GM21447 (cell line): Measurements from ENCODE around the gene PTPRQ.
A peak's percentile ranks its signal among the peaks of the same experiment; 100 is the strongest.

Source experiments
- ATAC-seq: cut with Tn5 transposase; IDR thresholded peaks from one replicate; pipeline ENCODE4 v1.9.1; 2021; ENCODE audit not compliant: unreplicated experiment

The PTPRQ gene

DNA sequence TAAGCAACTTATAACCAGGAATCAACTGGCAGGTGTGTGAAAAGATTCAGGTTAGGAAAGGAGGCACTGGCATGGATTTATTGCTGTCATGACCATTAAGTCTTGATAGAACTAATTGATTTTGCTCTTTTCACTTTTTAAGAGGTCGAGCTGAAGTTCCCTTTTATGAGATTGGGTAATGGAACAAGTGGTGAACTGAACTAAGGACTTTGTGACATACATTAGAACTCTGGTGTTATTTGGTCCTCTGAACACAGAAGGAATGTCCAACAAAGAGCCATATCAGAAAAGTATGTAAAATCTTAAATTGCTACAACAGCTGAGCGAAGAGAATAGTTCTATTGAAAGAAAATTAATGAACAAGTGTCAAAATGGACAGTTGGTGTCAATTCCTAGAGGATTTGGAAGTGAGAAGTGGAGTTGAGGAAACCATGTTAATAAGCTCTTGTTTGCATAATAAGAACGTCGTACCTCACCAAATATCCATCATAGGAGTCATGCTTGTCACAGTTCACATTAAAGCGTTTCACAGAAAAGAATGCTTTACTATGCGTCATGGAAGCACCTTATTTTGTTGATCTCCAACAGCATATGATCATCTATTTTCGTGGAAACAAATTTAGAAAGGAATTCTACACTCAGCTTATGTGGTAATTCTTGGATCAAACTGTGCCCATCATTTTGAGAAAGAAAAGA lies 255.0 kb downstream of the PTPRQ start:
- ATAC-seq, result no peak

GRCh38 chr12:80700327-80700726 lies 256.3 kb downstream of the PTPRQ start:
- ATAC-seq, result no peak

- no peak for ATAC-seq
Observed at GRCh38 chr12:80701388-80701787, 257.4 kb downstream of the PTPRQ start.

DNA sequence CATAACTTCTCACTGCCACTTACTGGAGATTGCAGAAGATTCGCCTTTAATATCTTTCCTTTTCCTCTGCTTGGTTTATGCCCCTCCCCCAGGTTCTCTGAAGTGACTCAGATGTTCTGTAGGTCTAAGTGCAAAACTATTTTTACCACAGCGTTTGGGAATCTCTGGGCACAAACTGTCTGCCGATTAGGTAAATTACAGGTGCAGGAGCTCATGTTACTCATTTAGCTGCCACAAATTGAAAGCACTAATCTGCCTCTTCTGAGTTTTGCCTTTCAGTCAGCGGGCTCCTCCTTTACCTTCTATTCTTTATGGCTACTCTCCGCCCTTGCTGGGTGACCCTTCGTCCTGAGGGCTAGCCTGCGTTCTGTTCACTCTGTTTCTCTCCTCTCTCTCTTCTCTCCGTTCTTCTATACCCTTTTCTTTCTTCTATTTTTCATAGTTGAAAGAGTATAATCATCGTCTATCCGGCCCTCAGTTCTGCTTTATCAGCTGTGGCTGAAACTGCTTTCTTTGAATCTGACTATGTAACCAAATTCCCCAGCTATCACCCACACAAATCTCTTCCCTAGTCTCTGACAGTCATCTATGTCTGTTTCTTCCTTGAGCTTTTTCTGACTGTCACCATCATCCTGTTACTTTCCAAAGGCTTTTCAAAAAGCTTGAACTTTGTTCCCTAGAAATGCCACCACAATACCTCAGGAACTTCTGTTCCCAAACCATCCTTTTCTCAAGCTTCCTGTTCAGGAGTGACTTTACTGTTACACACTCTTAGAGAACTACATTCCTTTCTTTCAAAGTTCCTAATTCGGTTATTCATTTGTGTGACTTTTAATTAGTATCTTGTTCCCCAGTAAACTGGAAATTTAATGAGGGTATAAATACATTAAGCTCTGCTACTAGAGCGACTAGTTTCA lies 259.1 kb downstream of the PTPRQ start:
- peak; percentile 77 for ATAC-seq

GRCh38 chr12:80704420-80704819 lies 260.4 kb downstream of the PTPRQ start:
- ATAC-seq, result no peak

GRCh38 chr12:80707126-80707829 lies 263.2 kb downstream of the PTPRQ start, which contains the start of gene MYF6:
Gene MYF6 (plus strand): TSS chr12:80707634. CDS start chr12:80707720, 86 bp downstream.
- ATAC-seq, result no peak

DNA sequence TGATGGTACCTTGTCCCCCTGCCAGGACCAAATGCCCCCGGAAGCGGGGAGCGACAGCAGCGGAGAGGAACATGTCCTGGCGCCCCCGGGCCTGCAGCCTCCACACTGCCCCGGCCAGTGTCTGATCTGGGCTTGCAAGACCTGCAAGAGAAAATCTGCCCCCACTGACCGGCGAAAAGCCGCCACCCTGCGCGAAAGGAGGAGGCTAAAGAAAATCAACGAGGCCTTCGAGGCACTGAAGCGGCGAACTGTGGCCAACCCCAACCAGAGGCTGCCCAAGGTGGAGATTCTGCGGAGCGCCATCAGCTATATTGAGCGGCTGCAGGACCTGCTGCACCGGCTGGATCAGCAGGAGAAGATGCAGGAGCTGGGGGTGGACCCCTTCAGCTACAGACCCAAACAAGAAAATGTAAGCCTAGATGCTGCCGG lies 263.8 kb downstream of the PTPRQ start:
- ATAC-seq, result no peak

DNA sequence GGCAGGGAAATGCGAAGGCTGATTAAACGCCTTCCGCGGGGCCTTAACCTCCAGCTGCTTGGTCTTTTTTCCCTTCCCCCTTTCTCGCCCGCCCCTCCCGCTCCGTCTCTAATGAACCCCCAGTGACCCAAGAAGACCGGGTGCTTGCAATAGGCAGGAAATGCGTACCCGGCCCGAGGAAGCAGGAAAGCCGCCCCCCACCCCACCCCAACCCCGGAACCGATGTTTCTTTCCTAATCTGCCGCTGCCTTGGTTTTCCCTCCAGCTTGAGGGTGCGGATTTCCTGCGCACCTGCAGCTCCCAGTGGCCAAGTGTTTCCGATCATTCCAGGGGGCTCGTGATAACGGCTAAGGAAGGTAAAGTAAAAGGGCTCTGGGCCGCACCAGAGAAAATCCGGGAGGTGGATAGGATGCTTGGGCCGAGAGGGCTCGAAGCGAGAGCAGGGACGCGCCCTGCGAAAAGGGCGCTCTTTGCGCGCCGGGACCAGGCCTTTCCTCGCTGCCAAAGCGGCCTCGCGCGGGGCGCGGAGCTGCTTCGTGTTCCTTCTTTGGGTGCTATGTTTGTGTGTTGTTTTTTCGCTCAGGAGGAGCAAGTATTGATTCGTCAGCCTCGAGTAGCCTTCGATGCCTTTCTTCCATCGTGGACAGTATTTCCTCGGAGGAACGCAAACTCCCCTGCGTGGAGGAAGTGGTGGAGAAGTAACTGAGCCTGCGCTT lies 264.4 kb downstream of the PTPRQ start:
- no peak for ATAC-seq

- ATAC-seq, result no peak
Observed at GRCh38 chr12:80708975-80709328, 264.9 kb downstream of the PTPRQ start.

DNA sequence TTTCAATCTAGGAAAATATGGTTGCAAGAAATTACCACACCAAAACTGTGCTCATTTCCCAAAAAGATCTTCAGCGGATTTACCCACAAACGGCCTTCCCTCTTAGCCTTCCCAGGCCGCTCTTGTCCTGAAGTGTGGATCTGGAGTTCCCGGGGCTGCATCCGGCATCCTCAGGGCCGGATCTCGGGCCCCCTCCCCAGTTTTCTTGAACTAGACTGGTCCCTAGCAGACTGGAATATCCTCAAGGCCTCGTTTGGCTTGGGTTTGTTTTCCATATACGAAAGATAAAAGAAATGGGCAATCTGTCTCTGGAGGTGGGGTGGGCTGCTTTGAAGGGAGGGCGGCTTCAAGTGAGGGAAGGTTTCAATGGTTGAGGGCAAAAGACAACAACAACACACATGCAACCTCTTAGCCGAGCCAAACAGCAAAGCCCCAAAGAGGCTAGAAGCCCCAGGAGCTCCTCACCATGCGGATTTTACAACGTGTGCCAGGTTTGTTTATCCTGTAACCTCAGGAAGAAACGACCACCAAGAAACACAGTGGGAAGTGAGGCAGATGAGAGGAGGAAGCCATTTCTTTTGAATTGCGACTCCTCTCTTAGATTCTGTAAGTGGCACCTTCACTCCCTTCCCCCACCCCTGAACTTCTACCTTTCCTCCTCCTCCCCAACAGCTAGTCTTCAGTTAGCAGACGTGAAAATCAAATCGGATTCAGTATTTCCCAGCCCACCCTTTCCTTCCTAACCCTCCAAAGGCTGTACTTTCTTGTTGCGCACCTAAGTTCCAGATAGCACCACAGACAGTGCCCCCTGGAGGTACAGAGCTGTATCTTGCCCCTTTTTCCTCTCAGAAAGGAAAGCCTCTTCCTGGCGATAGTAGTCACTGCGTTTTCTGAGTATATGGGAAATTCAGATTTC lies 266.0 kb downstream of the PTPRQ start:
- peak; percentile 60 for ATAC-seq

GRCh38 chr12:80710727-80711449 lies 266.9 kb downstream of the PTPRQ start:
- ATAC-seq, result peak; percentile 17

- no peak for ATAC-seq
Observed at GRCh38 chr12:80711866-80712265, 267.8 kb downstream of the PTPRQ start.

GRCh38 chr12:80712866-80713265 lies 268.8 kb downstream of the PTPRQ start:
- ATAC-seq, result no peak

GRCh38 chr12:80713419-80713818 lies 269.4 kb downstream of the PTPRQ start:
- no peak for ATAC-seq

DNA sequence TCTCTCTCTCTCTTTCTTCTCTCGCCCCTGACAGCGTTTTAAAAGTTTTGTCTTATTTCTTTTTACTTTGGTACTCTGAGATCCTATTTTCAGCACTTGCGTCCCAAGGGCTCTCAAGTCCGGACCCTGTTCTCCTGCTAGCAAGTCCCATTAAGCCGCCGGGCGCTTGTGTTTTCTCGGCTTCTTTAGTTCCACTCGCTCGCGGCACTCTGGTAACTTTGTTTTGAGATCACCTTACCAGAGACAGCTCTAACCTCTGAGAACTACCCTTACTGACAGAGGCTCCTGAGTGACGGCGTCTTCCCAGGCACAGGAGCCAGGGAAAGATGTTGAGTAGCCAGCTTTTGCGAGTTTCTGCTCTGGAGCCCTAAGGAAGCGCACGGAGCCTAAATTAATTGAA lies 270.0 kb downstream of the PTPRQ start:
- ATAC-seq, result no peak

GRCh38 chr12:80714846-80715245 lies 270.8 kb downstream of the PTPRQ start:
- ATAC-seq, result no peak

DNA sequence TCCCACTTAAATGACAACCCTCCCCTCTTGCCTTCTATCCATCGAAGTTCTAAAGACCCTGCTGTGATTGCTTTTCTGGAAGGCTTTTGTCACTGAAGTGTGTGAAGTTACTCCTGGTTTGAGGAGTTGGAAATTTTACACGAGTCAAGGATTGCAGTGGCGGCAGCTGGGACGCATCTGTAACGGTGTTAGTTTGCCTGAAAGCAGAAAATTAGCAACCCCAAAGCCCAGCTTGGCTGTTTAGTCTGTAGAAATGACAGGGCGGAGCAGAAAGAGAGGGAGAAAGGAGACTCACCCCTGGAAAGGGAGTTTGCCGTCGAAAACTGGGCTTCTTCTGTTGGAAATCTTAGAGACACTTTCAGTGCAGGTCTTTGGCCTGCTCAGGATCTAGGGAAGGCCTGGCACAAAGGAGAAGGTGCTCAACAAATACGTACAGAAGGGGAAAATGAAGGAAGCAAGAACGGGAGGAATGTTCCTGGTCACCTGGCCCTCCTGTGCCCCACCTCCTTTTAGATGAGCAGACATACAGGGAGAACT lies 271.7 kb downstream of the PTPRQ start:
- no peak for ATAC-seq

GRCh38 chr12:80716696-80717469 lies 272.8 kb downstream of the PTPRQ start, which contains the start of gene MYF5:
Gene MYF5 (plus strand): TSS chr12:80716912. CDS start chr12:80717064, 152 bp downstream.
- ATAC-seq, result no peak
